ENCODE measurements around the gene NRXN3.

NRXN3 gene

DNA sequence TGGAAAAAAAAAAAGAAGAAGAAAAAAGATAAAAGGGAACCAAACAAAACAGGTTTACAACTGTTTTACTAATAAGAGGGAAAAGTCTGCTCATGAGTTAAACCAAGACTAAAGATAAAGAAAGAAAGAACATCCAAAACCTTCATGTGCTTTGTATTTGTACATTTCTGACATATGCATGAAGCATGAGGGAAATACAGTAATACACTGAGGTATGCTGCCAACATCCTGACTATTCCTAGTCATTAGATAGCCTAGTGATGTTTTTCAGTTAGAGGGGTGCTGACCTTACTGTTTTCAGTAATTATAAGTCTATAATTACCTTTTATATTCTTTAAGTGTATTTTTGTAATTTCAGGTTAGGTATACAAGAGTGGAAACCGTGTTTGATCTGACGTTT, 1247.8 kb downstream of the NRXN3 start:
- no peaks in the 10 kb centered on the region for H3K36me3 ChIP-seq (ENCODE audit: control insufficient read depth, insufficient read depth, low read length)
- H3K9ac ChIP-seq (ENCODE audit: low read length), result no peak overlapping the region
- H3K4me1 ChIP-seq (ENCODE audit: control insufficient read depth, insufficient read depth, low read length), result no peaks in the 10 kb centered on the region

DNA sequence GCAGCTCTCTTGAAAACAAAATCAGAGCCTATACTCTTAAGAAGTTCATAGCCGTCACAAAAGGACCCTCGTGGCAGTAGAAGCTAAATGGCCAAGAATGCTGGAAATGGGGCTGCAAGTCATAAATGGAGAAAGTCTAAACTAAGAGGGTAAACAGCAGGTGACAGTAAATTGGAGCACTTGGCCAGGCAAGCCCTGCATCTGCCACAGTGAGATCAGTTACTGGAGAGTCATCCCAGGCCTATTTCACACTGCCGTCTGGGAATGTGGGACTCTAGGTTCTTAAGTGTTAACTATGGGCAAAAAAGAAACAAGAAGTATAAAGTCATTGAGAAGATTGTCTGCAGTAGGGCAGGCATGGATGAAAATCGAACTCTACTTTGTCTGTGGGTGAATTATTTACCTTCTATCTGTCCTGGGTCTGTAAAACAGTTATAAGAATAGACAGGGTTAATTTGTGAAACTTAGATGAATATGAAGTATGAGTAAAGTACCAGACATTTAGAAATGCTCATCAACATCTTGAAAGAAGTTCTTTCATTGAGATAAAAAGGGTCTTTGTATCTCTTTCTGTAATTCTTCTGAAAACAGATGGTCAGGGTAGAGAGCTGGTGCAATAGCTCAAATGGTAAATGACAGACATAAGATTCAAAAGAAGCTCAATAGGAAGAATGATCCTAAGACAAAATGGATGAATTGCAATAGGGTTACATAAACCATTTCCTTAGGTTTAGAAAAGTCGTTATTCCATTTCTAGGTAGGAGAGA, 1248.7 kb downstream of the NRXN3 start:
- H3K36me3 ChIP-seq (ENCODE audit: control insufficient read depth, insufficient read depth, low read length), result no peaks in the 10 kb centered on the region
- H3K9ac ChIP-seq (ENCODE audit: low read length), result no peak overlapping the region
- no peaks in the 10 kb centered on the region for H3K4me1 ChIP-seq (ENCODE audit: control insufficient read depth, insufficient read depth, low read length)
- no peak overlapping the region for H3K27ac ChIP-seq (ENCODE audit: low read depth, low read length)
- H3K27me3 ChIP-seq (ENCODE audit: control insufficient read depth, insufficient read depth, low read length), result no peaks in the 10 kb centered on the region
- H3K4me3 ChIP-seq (ENCODE audit: low read length), result no peak overlapping the region

More for the DNA sequence above, 1247.8 kb downstream of the NRXN3 start:
- Histone ChIP-seq H3K4me3 (ENCODE audit: low read length) (no peak overlapping the region), H3K27ac (ENCODE audit: low read depth, low read length) (no peak overlapping the region), H3K27me3 (ENCODE audit: control insufficient read depth, insufficient read depth, low read length) (no peaks in the 10 kb centered on the region)

DNA sequence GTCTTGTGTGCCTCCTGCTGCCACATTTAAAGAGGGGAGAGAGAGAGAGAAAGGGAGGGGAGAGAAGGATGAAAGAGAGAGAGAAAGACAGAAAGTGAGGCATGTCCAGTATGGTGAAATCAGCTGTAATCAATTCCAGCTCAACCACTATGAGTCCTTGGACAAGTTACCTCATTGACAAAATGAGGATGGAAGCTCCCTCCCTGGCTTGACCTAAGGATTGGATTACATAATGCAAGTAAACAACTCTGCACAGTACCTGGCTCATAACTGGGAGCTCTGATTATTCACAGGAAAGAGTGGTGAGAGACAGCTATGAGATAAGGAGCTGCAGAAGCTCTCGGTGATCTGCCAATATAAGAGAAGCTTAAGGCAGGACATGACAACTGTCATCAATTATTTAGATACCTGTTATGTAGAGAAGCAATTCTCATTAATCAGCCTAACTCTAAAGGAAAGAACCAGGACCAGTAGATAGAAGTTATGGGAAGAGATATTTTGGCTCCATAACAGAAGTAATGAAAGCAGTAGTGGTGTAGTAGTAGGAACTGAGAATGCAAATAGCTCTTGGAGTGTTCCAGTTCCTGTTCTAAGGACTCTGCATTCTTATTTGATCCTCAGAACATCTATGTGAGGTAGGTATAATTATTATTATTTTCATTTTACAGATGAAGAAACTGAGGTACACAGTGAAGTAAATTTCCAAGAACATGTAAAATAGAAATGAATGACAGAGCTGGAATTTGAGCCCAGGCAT, 1249.6 kb downstream of the NRXN3 start:
- no peaks in the 10 kb centered on the region for H3K4me1 ChIP-seq (ENCODE audit: control insufficient read depth, insufficient read depth, low read length)
- no peaks in the 10 kb centered on the region for H3K36me3 ChIP-seq (ENCODE audit: control insufficient read depth, insufficient read depth, low read length)
- H3K4me3 ChIP-seq (ENCODE audit: low read length), result no peak overlapping the region
- no peak overlapping the region for H3K27ac ChIP-seq (ENCODE audit: low read depth, low read length)
- no peaks in the 10 kb centered on the region for H3K27me3 ChIP-seq (ENCODE audit: control insufficient read depth, insufficient read depth, low read length)
- H3K9ac ChIP-seq (ENCODE audit: low read length), result no peak overlapping the region

DNA sequence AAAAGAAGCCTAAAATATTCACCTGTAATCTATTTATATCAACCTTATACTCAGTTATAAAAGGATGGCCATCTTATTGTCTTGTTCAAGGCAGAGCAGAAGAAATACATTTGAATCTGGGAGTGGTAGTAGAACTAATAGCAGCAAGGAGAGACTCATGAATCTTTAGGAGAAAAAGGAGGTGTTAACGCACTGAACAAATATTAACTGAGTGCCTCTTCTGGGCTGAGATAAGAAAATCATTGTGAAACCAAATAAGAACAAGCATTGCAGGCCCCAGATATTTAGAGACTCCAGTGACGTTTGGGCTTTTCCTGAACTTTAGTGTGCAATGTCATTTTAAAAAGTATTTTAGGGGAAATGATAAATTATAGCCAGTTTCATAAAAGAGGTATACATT, 1250.6 kb downstream of the NRXN3 start:
- Histone ChIP-seq H3K27me3 (ENCODE audit: control insufficient read depth, insufficient read depth, low read length) (no peaks in the 10 kb centered on the region), H3K4me3 (ENCODE audit: low read length) (no peak overlapping the region), H3K36me3 (ENCODE audit: control insufficient read depth, insufficient read depth, low read length) (no peaks in the 10 kb centered on the region), H3K4me1 (ENCODE audit: control insufficient read depth, insufficient read depth, low read length) (no peaks in the 10 kb centered on the region), H3K9ac (ENCODE audit: low read length) (no peak overlapping the region), H3K27ac (ENCODE audit: low read depth, low read length) (no peak overlapping the region)

DNA sequence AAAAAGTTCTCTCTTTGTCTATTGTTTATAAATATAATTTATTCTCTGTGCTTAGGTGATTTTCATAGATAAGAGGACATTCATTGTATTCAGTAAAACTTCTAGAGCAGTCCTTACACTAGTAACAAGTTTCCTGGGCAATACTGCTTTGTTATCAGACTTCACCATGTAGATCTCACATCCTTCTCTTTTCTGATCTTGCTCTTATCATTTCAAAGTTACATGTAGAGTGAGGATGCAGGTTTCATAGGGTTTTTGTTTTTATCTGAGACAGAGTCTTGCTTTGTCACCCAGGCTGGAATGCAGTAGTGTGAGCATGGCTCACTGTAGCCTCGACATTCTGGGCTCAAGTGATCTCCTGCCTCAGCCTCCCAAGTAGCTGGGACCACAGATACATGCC, 1251.6 kb downstream of the NRXN3 start:
- Histone ChIP-seq H3K4me1 (ENCODE audit: control insufficient read depth, insufficient read depth, low read length) (no peaks in the 10 kb centered on the region), H3K27me3 (ENCODE audit: control insufficient read depth, insufficient read depth, low read length) (no peaks in the 10 kb centered on the region), H3K36me3 (ENCODE audit: control insufficient read depth, insufficient read depth, low read length) (no peaks in the 10 kb centered on the region), H3K27ac (ENCODE audit: low read depth, low read length) (no peak overlapping the region), H3K9ac (ENCODE audit: low read length) (no peak overlapping the region), H3K4me3 (ENCODE audit: low read length) (no peak overlapping the region)

DNA sequence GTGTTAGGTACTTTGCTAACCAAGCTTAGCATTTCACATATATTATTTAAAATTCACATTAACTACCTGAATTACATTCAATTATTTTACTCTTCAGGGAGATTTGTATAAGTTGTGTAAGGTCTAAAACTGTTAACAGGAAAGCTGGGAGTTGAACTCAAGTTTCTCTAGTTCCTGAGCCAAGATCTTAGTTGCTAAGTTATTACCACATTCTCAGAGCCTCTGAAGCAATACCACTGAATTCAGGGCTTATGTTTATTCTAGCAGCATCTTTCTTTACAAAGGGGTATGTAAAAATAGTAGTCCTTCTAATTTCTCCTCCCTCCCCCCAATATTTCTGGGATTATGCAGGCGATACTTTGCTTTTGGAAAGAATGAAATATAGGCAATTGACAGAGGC, 1254.3 kb downstream of the NRXN3 start:
- Histone ChIP-seq H3K4me3 (ENCODE audit: low read length) (no peak overlapping the region), H3K27ac (ENCODE audit: low read depth, low read length) (no peak overlapping the region), H3K36me3 (ENCODE audit: control insufficient read depth, insufficient read depth, low read length) (no peaks in the 10 kb centered on the region), H3K4me1 (ENCODE audit: control insufficient read depth, insufficient read depth, low read length) (no peaks in the 10 kb centered on the region), H3K9ac (ENCODE audit: low read length) (no peak overlapping the region), H3K27me3 (ENCODE audit: control insufficient read depth, insufficient read depth, low read length) (no peaks in the 10 kb centered on the region)

DNA sequence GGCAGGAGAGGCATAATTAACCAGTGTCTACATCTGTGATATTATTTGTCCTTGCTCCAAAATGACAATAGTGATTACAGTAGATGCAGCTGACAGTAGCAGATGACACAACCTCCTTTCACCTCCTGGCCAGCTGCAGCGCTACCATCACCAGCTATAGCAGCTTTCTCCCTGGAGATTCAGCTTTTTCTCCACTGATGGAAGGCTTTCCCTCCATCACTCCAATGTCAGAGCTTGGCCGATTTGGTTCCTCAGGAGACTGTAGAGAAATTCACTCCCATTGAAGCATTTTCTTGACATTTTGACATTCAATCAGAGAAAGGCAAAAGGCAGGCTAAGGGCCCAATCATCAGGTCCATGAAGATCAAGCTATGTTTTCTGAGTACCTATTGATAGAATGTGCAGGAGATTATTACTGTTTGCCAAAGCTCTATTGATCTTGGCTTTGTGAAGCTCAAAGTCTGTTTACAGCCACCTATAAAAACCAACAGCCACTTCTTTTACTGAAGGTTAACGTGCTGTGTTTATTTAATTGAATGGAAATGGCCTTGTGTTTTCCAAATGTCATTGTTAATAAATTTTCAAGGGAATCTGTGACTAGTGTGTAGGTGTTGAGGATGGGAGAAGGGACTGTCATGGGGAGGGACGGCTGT, 1256.1 kb downstream of the NRXN3 start:
- Histone ChIP-seq H3K27ac (ENCODE audit: low read depth, low read length) (no peak overlapping the region), H3K4me3 (ENCODE audit: low read length) (no peak overlapping the region), H3K36me3 (ENCODE audit: control insufficient read depth, insufficient read depth, low read length) (no peaks in the 10 kb centered on the region), H3K9ac (ENCODE audit: low read length) (no peak overlapping the region), H3K27me3 (ENCODE audit: control insufficient read depth, insufficient read depth, low read length) (no peaks in the 10 kb centered on the region), H3K4me1 (ENCODE audit: control insufficient read depth, insufficient read depth, low read length) (no peaks in the 10 kb centered on the region)

DNA sequence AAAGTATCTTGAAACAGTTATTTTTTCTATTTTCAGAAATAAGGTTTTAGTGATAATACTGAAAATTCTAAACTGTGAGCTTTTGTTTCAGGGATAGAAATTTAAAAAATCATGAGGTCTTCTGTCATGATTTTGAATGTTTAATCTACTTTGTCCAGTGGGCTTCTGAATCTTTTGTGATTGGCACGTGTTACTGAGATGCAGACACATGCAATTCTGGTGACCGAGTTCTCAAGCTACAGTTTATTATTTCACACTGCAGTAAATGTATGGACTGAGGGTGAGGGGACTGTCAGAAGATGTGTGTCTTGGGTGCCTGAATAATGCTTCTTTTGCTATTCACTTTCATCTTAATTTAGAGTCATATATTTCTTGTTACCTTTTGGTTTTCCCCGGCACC, 1262.5 kb downstream of the NRXN3 start:
- no peaks in the 10 kb centered on the region for H3K36me3 ChIP-seq (ENCODE audit: control insufficient read depth, insufficient read depth, low read length)

DNA sequence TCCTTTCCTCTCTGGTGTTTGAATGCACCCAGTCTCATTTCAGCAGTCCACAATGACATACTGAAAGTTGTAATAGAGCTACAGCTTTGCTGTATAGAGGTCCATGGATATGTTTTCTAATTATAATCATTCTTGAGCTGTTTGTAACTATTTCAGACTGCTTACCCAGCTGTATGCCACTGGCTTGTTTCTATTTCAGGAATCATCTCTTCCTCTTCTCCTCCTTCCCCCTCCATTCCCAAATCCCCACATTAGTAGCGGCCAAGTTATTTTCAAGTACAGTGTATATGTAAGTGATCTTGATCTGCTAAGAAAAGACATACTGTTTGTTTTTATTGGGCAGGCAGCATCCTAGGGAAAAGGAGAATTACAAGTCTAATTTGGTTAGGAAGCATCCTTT, 1266.2 kb downstream of the NRXN3 start:
- Histone ChIP-seq H3K9ac (ENCODE audit: low read length) (no peak overlapping the region), H3K36me3 (ENCODE audit: control insufficient read depth, insufficient read depth, low read length) (no peaks in the 10 kb centered on the region), H3K4me1 (ENCODE audit: control insufficient read depth, insufficient read depth, low read length) (peaks cover 5% of the 10 kb centered on the region), H3K27ac (ENCODE audit: low read depth, low read length) (no peak overlapping the region), H3K27me3 (ENCODE audit: control insufficient read depth, insufficient read depth, low read length) (no peaks in the 10 kb centered on the region), H3K4me3 (ENCODE audit: low read length) (no peak overlapping the region)

More for the DNA sequence above, 1262.5 kb downstream of the NRXN3 start:
- Histone ChIP-seq H3K27ac (ENCODE audit: low read depth, low read length) (no peak overlapping the region), H3K27me3 (ENCODE audit: control insufficient read depth, insufficient read depth, low read length) (no peaks in the 10 kb centered on the region), H3K9ac (ENCODE audit: low read length) (no peak overlapping the region), H3K4me1 (ENCODE audit: control insufficient read depth, insufficient read depth, low read length) (peaks cover 5% of the 10 kb centered on the region), H3K4me3 (ENCODE audit: low read length) (no peak overlapping the region)

DNA sequence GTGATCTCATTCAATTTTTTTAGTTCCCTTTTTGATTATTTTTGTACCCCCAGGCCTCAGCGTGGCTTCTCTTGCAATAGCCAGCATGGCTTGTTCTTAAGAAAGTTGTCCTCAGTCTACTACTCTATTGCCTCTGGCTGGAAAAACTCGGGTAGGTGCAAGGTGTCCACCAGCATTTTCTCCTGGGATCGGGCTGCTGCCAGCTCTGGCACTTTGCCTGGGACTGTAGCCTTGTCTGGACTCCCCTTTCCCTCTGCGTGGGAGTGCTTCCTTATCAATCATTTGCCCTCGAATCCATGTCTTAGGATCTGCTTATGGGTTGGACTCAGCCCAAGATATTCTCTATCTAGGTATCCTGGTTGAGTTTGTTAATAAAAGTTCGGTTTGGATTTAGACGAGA, 1267.8 kb downstream of the NRXN3 start:
- H3K4me1 ChIP-seq (ENCODE audit: control insufficient read depth, insufficient read depth, low read length), result peaks cover 13% of the 10 kb centered on the region
- no peak overlapping the region for H3K9ac ChIP-seq (ENCODE audit: low read length)
- no peaks in the 10 kb centered on the region for H3K36me3 ChIP-seq (ENCODE audit: control insufficient read depth, insufficient read depth, low read length)

DNA sequence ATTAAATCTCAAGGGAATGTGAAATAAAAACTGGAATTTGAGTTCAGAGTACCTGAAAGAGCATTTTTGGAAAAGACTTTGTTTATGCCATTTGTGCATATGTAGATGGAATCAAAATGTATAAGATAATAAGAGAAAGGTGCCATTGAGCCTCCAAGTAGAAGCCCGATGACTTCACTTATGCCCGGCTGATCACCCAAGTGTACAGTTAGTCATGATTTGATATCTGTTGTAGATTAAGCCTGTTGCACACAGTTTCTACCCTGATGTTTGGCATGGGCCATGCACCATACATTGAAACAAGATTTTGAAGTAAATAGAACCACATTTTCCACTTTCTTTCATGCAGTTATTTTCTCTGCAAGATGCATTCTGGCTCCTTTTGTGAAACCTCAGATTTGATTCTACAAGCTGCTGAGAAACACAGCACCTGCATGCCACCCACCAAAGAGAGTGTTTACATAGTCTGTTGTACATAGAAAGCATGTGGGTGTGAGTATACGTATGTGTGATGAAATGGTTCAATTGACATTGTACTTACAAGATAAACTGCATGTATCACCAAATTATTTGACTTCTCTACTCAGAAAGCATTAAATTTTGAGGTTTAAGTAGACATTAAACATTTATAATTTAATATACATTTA, 1268.6 kb downstream of the NRXN3 start:
- no peak overlapping the region for H3K4me3 ChIP-seq (ENCODE audit: low read length)
- H3K36me3 ChIP-seq (ENCODE audit: control insufficient read depth, insufficient read depth, low read length), result no peaks in the 10 kb centered on the region
- peaks cover 18% of the 10 kb centered on the region for H3K4me1 ChIP-seq (ENCODE audit: control insufficient read depth, insufficient read depth, low read length)
- H3K27me3 ChIP-seq (ENCODE audit: control insufficient read depth, insufficient read depth, low read length), result no peaks in the 10 kb centered on the region
- H3K27ac ChIP-seq (ENCODE audit: low read depth, low read length), result no peak overlapping the region
- no peak overlapping the region for H3K9ac ChIP-seq (ENCODE audit: low read length)

More for the DNA sequence above, 1267.8 kb downstream of the NRXN3 start:
- Histone ChIP-seq H3K27me3 (ENCODE audit: control insufficient read depth, insufficient read depth, low read length) (no peaks in the 10 kb centered on the region), H3K27ac (ENCODE audit: low read depth, low read length) (no peak overlapping the region), H3K4me3 (ENCODE audit: low read length) (no peak overlapping the region)

DNA sequence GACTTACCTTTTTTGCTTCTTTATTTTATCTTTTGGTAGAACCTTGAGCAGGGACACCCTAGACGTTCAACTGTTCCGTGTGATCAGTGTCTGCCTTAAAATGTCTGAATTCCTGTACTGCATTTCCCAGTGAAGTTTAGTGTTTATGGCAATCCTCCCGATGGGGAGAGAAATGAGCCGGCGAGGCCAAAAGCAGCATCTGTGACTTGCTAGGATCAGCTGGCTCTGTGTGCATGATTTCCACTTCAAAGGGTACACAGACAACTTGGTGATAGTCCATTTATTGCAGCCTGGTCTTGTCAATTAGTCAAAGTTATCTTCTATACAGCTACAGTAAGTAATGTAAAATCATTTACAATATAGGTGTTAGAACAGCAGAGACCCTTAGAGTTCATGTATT, 1272.6 kb downstream of the NRXN3 start:
- peaks cover 13% of the 10 kb centered on the region for H3K4me1 ChIP-seq (ENCODE audit: control insufficient read depth, insufficient read depth, low read length)
- H3K9ac ChIP-seq (ENCODE audit: low read length), result no peak overlapping the region
- H3K27me3 ChIP-seq (ENCODE audit: control insufficient read depth, insufficient read depth, low read length), result no peaks in the 10 kb centered on the region
- peak overlapping the region; percentile 6 for H3K27ac ChIP-seq (ENCODE audit: low read depth, low read length)
- no peak overlapping the region for H3K4me3 ChIP-seq (ENCODE audit: low read length)
- H3K36me3 ChIP-seq (ENCODE audit: control insufficient read depth, insufficient read depth, low read length), result no peaks in the 10 kb centered on the region
